ENCODE results near the gene BEX3. TPM values are rescaled to one million over a fixed set of nuclear protein-coding genes. Genes with fewer than 3 reads are reported as not detected.
"Not testable (repeated sequence)": the region's sequence is repeated elsewhere in the genome, so short reads cannot be mapped to it uniquely, and the experiment has no call there.

BEX3 gene
- total RNA-seq, 1 experiment from 2014 or later, result 269 TPM

- DNase-seq (ENCODE audit: low read depth, low spot score), result no peak
- in situ Hi-C loops (cut with HindIII; ENCODE audit: low pct_unique_long_range_greater_than_20kb, low sequenced_read_pairs), result no loop called here
These were observed 31.4 kb downstream of the BEX3 start for GRCh38 chrX:103407776-103408175.

DNA sequence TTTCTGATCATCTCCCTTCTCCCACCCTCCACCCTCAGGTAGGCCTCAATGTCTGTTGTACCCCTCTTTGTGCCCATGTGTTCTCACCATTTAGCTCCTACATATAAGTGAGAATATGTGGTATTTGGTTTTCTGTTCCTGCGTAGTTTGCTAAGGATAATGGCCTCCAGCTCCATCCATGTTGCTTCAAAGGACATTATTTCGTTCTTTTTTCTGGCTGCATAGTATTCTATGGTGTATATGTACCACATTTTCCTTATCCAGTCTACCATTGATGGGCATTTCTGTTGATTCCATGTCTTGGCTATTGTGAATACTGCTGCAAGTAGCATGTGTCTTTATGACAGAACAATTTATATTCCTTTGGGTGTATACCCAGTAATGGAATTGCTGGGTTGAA lies 35.4 kb downstream of the BEX3 start:
- DNase-seq (ENCODE audit: low read depth, low spot score); in situ Hi-C loops (cut with HindIII; ENCODE audit: low pct_unique_long_range_greater_than_20kb, low sequenced_read_pairs): not testable (repeated sequence)

DNA sequence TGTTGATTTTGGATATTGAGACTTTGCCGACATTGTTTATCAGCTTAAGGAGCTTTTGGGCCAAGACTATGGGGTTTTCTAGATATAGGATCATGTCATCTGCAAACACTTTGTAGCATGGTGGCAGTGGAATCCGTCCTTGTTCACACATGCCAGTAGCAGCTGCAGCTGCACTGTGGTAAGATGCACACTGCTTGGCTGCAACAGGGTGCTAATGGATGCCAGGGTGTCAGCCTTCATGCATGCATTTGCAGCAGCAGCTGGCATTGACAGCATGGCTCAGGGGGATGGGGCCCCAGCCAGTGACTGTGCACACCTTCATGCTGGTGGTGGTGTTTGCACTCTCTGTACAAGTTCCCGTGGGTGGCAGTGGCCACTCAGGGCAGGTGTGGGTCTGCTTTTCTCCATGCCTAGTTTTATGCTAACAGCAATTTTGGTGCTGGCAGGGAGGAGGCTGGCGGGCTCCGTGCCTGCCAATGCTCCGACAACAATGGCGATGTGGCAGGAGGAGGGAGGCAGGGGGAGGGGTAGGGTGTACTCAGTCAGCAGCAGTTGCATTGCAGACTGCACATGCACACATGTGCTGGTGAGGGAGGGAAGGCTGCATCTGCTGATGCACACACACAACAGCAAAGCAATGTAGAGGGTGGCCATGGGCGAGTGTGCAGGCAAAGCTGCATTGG lies 37.5 kb downstream of the BEX3 start:
- in situ Hi-C loops (cut with HindIII; ENCODE audit: low pct_unique_long_range_greater_than_20kb, low sequenced_read_pairs), result no loop called here
- no peak for DNase-seq (ENCODE audit: low read depth, low spot score)

DNA sequence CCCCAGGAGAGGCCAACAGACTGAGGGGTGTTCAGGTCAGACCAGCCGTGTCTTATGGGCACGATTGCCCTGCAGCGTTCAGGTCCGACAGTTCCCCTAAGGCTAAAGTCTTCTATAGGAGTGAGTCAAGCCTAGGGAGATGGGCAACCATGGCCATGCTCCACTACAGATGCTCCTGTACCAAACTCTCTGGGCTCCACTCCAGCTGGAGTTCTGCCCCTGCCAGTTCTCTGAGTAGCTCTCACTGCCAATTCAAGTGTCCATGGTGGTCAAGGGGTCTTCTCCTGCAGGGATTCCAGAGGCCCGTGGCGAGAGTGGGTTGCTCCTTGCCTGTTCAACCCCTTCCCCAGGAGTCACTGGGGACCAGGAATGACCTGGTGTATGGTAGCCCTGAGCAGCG lies 38.2 kb downstream of the BEX3 start:
- in situ Hi-C loops (cut with HindIII; ENCODE audit: low pct_unique_long_range_greater_than_20kb, low sequenced_read_pairs), result no loop called here
- no peak for DNase-seq (ENCODE audit: low read depth, low spot score)

DNA sequence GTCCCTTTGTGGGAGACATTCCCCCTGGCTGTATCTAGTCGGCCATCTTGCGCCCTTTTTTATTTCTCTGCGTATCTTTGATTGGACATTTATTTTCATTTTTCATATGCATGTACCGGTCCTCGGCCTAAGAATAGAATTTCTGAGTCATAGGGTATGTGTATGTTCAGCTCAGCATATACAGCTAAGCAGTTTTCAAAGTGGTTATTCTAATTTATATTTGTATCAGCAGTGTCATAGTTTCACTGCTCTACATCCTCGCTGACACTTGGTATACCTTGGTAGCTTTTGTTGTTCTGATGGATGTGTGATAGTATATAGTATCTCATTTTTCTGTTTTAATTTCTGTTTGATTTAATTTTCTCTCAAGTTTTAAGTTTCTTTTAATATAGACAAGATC lies 38.7 kb downstream of the BEX3 start:
- no peak for DNase-seq (ENCODE audit: low read depth, low spot score)
- in situ Hi-C loops (cut with HindIII; ENCODE audit: low pct_unique_long_range_greater_than_20kb, low sequenced_read_pairs), result no loop called here

DNA sequence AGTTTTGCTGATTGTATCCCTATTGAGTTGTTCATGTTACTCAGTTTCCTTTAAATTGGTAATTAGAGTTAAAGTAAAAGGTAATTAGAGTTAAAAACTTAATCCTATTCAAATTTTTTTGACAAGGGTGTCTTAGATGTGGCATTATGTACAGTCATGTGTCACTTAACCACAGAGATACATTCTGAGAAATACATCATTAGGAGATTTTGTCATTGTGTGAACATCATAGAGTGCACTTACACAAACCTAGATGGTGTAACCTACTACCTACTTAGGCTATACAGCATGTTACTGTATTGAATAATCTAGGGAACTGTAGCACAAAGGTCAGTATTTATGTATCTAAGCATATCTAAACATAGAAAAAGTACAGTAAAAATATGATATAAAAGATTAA lies 39.2 kb downstream of the BEX3 start:
- DNase-seq (ENCODE audit: low read depth, low spot score), result no peak
- in situ Hi-C loops (cut with HindIII; ENCODE audit: low pct_unique_long_range_greater_than_20kb, low sequenced_read_pairs), result no loop called here

GRCh38 chrX:103417370-103417769 lies 41.0 kb downstream of the BEX3 start:
- DNase-seq (ENCODE audit: low read depth, low spot score), result no peak
- in situ Hi-C loops (cut with HindIII; ENCODE audit: low pct_unique_long_range_greater_than_20kb, low sequenced_read_pairs), result no loop called here

DNA sequence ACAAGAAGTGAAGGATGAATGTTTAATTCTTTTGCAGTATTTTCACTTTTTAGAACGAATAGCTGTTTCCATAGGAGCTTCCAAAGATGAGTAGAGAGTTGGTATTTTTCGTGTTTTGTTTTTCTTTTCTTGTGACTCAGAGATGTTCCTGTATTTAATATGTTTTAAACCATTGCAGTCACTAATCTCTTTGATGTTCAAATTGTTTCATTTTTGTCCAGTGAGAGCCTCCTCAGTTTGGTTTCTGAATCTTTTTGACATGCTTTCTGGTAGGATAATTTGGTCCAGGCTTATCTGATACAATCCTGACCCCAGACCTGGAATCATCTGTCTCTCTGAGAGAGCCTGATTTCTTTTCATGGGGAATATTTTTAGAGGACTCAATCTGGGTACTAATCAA lies 41.6 kb downstream of the BEX3 start:
- DNase-seq (ENCODE audit: low read depth, low spot score), result no peak
- in situ Hi-C loops (cut with HindIII; ENCODE audit: low pct_unique_long_range_greater_than_20kb, low sequenced_read_pairs), result no loop called here

GRCh38 chrX:103418811-103419340 lies 42.5 kb downstream of the BEX3 start:
- in situ Hi-C loops (cut with HindIII; ENCODE audit: low pct_unique_long_range_greater_than_20kb, low sequenced_read_pairs), result no loop called here
- DNase-seq (ENCODE audit: low read depth, low spot score), result no peak

DNA sequence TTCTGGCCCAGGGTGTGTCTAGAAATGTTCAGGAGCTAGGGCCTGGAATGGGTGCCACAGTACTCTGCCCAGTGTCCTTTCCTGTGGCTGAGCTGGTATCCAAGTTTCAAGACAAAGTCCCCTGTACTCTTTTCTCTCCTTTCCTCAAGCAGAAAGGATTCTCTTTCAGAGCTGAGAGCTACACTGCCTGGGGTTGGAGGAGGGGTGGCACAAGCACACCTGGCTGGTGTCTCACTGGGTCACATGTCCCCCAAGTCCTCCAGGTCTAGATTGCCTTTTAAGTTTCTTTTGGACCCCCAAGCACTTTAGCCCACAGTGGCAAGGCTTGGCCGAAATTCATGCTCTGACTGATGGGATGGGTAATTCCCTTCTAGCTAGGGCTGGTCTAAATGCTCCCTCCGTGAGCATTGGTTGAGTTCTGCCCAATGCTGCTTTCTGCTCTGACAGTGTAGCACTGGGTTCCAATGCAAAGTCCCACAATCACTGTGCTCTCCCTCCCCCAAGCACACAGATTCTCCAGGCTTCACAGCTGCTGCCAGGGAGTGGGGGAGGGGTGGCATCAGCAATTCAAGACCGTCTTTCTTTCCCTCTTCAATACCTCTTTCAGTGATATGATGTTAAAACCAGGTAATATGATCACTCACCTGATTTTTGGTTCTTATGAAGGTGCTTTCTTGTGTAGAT lies 47.8 kb downstream of the BEX3 start:
- DNase-seq (ENCODE audit: low read depth, low spot score), result no peak
- in situ Hi-C loops (cut with HindIII; ENCODE audit: low pct_unique_long_range_greater_than_20kb, low sequenced_read_pairs), result no loop called here

Small RNAs within 50 kb of the gene (small RNA-seq; reads per million reads assigned to genes)
- gene Z92846.1, result 0 reads per million in 2 experiments

Other genes with a start within 250 kb of the BEX3 start
- 104 and 110 TPM in 2 replicates for gene BEX4, start 161.4 kb upstream of the BEX3 start, total RNA-seq (2014; rRNA removed; shearing (Covaris generic))
- gene TCEAL8, start 121.4 kb upstream of the BEX3 start, total RNA-seq (2014; rRNA removed; shearing (Covaris generic)), result 174 and 191 TPM in 2 replicates
- not detected in 2 replicates for gene TCEAL5, start 99.8 kb upstream of the BEX3 start, total RNA-seq (2014; rRNA removed; shearing (Covaris generic))
- 3.7 and 4.6 TPM in 2 replicates for gene BEX2, start 65.5 kb upstream of the BEX3 start, total RNA-seq (2014; rRNA removed; shearing (Covaris generic))
- gene TCEAL7, start 46.3 kb upstream of the BEX3 start, total RNA-seq (2014; rRNA removed; shearing (Covaris generic)), result not detected in 2 replicates
- gene TCEAL9, start 20.0 kb upstream of the BEX3 start, total RNA-seq (2014; rRNA removed; shearing (Covaris generic)), result 71.7 and 72.0 TPM in 2 replicates
- gene RAB40A, start 143.0 kb downstream of the BEX3 start, total RNA-seq (2014; rRNA removed; shearing (Covaris generic)), result 0.05 TPM in 1 of 2 replicates, not detected in the other
- gene TCEAL4, start 209.0 kb downstream of the BEX3 start, total RNA-seq (2014; rRNA removed; shearing (Covaris generic)), result 79.6 and 83.2 TPM in 2 replicates
- 4.4 and 5.6 TPM in 2 replicates for gene TCEAL3, start 231.4 kb downstream of the BEX3 start, total RNA-seq (2014; rRNA removed; shearing (Covaris generic))